Keratinocyte (primary cell): ENCODE data around the gene DMRT3. TPM values are rescaled to one million over a fixed set of nuclear protein-coding genes. Genes with fewer than 3 reads are reported as not detected.

ENCODE experiments used
- DNase-seq: peaks from one replicate; pipeline ENCODE4 v3.0.0-alpha.2; 2011; ENCODE audit warnings: low read depth, missing footprints, low spot score
- FAIRE-seq: peaks from 2 replicates; lab custom pipeline; 2011; peaks lifted over from hg19 to GRCh38; lab: Jason Lieb, UNC
- H2AFZ ChIP-seq: 2 replicates; pipeline ENCODE4 v1.6.0; 2012; ENCODE audit warnings: low read length, control low read depth, inconsistent platforms; ENCODE audit not compliant: control insufficient read depth
- H3K27ac ChIP-seq: 2 replicates; pipeline ENCODE4 v1.5.1; 2011; ENCODE audit warnings: low read length; ENCODE audit not compliant: control insufficient read depth, insufficient read depth
- H3K27me3 ChIP-seq: 3 replicates; pipeline ENCODE4 v1.6.0; 2011; ENCODE audit warnings: low read length; ENCODE audit not compliant: control insufficient read depth, insufficient read depth; ENCODE audit errors: extremely low read depth
- H3K36me3 ChIP-seq, 2 experiments: 2 replicates in 1 of 2; 3 replicates in 1 of 2; pipeline ENCODE4 v1.5.1; 2011; ENCODE audit warnings: low read length in 2 of 2, mild to moderate bottlenecking in 1 of 2; ENCODE audit not compliant: control insufficient read depth in 2 of 2, insufficient read depth in 2 of 2; ENCODE audit errors: extremely low read depth in 1 of 2
- H3K4me1 ChIP-seq: 3 replicates; pipeline ENCODE4 v1.5.1; 2011; ENCODE audit warnings: low read length; ENCODE audit not compliant: control insufficient read depth, insufficient read depth; ENCODE audit errors: extremely low read depth
- H3K4me2 ChIP-seq: 3 replicates; pipeline ENCODE4 v1.6.0; 2011; ENCODE audit warnings: low read depth, low read length; ENCODE audit not compliant: control insufficient read depth, insufficient read depth; ENCODE audit errors: extremely low read depth
- H3K4me3 ChIP-seq, 3 experiments: fragments of 200-600 bp in 1 of 3; sonication (generic) in 1 of 3; 2 replicates in 2 of 3; 3 replicates in 1 of 3; pipeline ENCODE4 v1.5.1; 2011 to 2016; ENCODE audit warnings: low read length in 3 of 3, mild to moderate bottlenecking in 3 of 3, control low read depth in 2 of 3, inconsistent platforms in 1 of 3, low read depth in 1 of 3, mixed read lengths in 1 of 3, mixed run types in 1 of 3, moderate library complexity in 1 of 3; ENCODE audit not compliant: control insufficient read depth in 2 of 3, insufficient read depth in 2 of 3; ENCODE audit errors: extremely low read depth in 1 of 3
- H3K79me2 ChIP-seq: 2 replicates; pipeline ENCODE4 v1.6.0; 2012; ENCODE audit warnings: low read length; ENCODE audit not compliant: control insufficient read depth, insufficient read depth
- H3K9ac ChIP-seq: 3 replicates; pipeline ENCODE4 v1.6.0; 2011; ENCODE audit warnings: low read length; ENCODE audit not compliant: control insufficient read depth, insufficient read depth; ENCODE audit errors: extremely low read depth
- H3K9me1 ChIP-seq: 3 replicates; pipeline ENCODE4 v1.6.0; 2011; ENCODE audit warnings: low read length; ENCODE audit not compliant: control insufficient read depth, insufficient read depth; ENCODE audit errors: extremely low read depth
- H3K9me3 ChIP-seq: 2 replicates; pipeline ENCODE4 v1.5.1; 2012; ENCODE audit warnings: low read depth, low read length; ENCODE audit not compliant: control insufficient read depth
- H4K20me1 ChIP-seq: 3 replicates; pipeline ENCODE4 v1.6.0; 2011; ENCODE audit warnings: low read length; ENCODE audit not compliant: control insufficient read depth, insufficient read depth; ENCODE audit errors: extremely low read depth
- CTCF ChIP-seq, 3 experiments: IDR thresholded peaks in 1 of 3; conservative IDR thresholded peaks in 1 of 3; optimal IDR thresholded peaks in 1 of 3; 2 replicates in 2 of 3; 3 replicates in 1 of 3; pipeline versions ENCODE3 to v1.5.1; 2011; ENCODE audit warnings: low read length in 3 of 3, mild to moderate bottlenecking in 3 of 3, moderate library complexity in 2 of 3, control low read depth in 1 of 3, inconsistent platforms in 1 of 3; ENCODE audit not compliant: insufficient read depth in 2 of 3; ENCODE audit errors: extremely low read depth in 1 of 3
- EZH2 ChIP-seq: IDR thresholded peaks from one replicate; pipeline ENCODE4 v1.6.1; 2012; ENCODE audit warnings: inconsistent platforms, mild to moderate bottlenecking, low read length, moderate library complexity
- dilution Hi-C: fragments of 300-500 bp; cut with MboI; formaldehyde crosslinking; loops from one replicate; pipeline ENCODE4 v1.7.0; 2020; ENCODE audit warnings: low sequenced_read_pairs; ENCODE audit not compliant: extremely low pct_ligation_motif_present
- polyA plus RNA-seq, 5 experiments: library from polyadenylated mRNA; depleted of rRNA in 3 of 5; stranded (reverse) in 3 of 5; stranded (forward) in 1 of 5; unstranded in 1 of 5; fragments of >200 nt; gene quantifications; 1 replicate in 1 of 5; 2 replicates in 3 of 5; 3 replicates in 1 of 5; pipeline versions ENCODE4 v1.2.1 to v1.2.3, GENCODE V29; 2011 to 2012; ENCODE audit warnings: missing spikeins in 2 of 5, low read depth in 1 of 5, low replicate concordance in 1 of 5

The DMRT3 gene
- polyA plus RNA-seq, 1 donor (not counting 4 experiments of a cell fraction or from before 2014, with no cell fraction given): not detected

- no peaks in the 10 kb centered on the region for H3K9me1 ChIP-seq
- no peak overlapping the region for H3K27ac ChIP-seq
- H3K4me3 ChIP-seq: peak overlapping the region in 2 of 3 experiments; percentile 7 to 62
- H3K27me3 ChIP-seq: peaks cover 99% of the 10 kb centered on the region
- dilution Hi-C loops: no loop called here
- TF ChIP-seq CTCF (optimal IDR thresholded peaks at IDR 0.05 in 1 of 3, IDR thresholded peaks at IDR 0.05 in 1 of 3, conservative IDR thresholded peaks at IDR 0.05 in 1 of 3; ENCODE audit: extremely low read depth in 1 of 3, insufficient read depth in 2 of 3, low read length in 3 of 3) (no peak), EZH2 (no peak)
- DNase-seq (no peak), FAIRE-seq (no peak)
- no peak overlapping the region for H3K9ac ChIP-seq
- peak overlapping the region; percentile 60 for H3K4me2 ChIP-seq
- no peaks in the 10 kb centered on the region for H3K79me2 ChIP-seq
- H3K9me3 ChIP-seq: peaks cover 3% of the 10 kb centered on the region
- no peaks in the 10 kb centered on the region for H3K4me1 ChIP-seq
- no peaks in the 10 kb centered on the region for H3K36me3 ChIP-seq
- H2AFZ ChIP-seq: no peak overlapping the region
- no peaks in the 10 kb centered on the region for H4K20me1 ChIP-seq
Measured at GRCh38 chr9:971901-972500, 4.5 kb upstream of the DMRT3 start.

- peak overlapping the region; percentile 60 for H3K4me2 ChIP-seq
Measured at GRCh38 chr9:972501-973294, 3.8 kb upstream of the DMRT3 start.

More at GRCh38 chr9:972501-973294, 3.8 kb upstream of the DMRT3 start:
- peaks cover 99% of the 10 kb centered on the region for H3K27me3 ChIP-seq
- no peak overlapping the region for H3K27ac ChIP-seq
- FAIRE-seq (no peak), DNase-seq (no peak)
- no peak overlapping the region for H2AFZ ChIP-seq
- H3K36me3 ChIP-seq: no peaks in the 10 kb centered on the region
- no peak for TF ChIP-seq CTCF (optimal IDR thresholded peaks at IDR 0.05 in 1 of 3, IDR thresholded peaks at IDR 0.05 in 1 of 3, conservative IDR thresholded peaks at IDR 0.05 in 1 of 3; ENCODE audit: extremely low read depth in 1 of 3, insufficient read depth in 2 of 3, low read length in 3 of 3)
- peak; percentile 94 for TF ChIP-seq EZH2
- no peaks in the 10 kb centered on the region for H3K4me1 ChIP-seq
- no peaks in the 10 kb centered on the region for H3K9me1 ChIP-seq
- no peaks in the 10 kb centered on the region for H4K20me1 ChIP-seq
- H3K9ac ChIP-seq: no peak overlapping the region
- dilution Hi-C loops: no loop called here
- peaks cover 3% of the 10 kb centered on the region for H3K9me3 ChIP-seq
- H3K4me3 ChIP-seq: peak overlapping the region in 1 of 3 experiments; percentile 62
- H3K79me2 ChIP-seq: no peaks in the 10 kb centered on the region
